ENCODE data around the gene THSD8.
A peak's percentile ranks its signal among the peaks of the same experiment; 100 is the strongest.

THSD8 gene

GRCh38 chr19:12801466-12802266 lies at the start of gene THSD8, which contains the start of gene PRDX2:
Gene THSD8 (plus strand): TSS chr19:12802069. CDS start chr19:12802072, 3 bp downstream.
Gene PRDX2 (minus strand): TSS chr19:12801800. CDS start chr19:12801261, 539 bp downstream.
- in situ Hi-C loops (cut with HindIII; ENCODE audit: low pct_ligation_motif_present, low pct_unique_long_range_greater_than_20kb, low sequenced_read_pairs): no loop called here
- peak; percentile 51 for DNase-seq

GRCh38 chr19:12754465-12755196 lies 47.2 kb upstream of the THSD8 start:
- no peak for DNase-seq
- in situ Hi-C loops (cut with HindIII; ENCODE audit: low pct_ligation_motif_present, low pct_unique_long_range_greater_than_20kb, low sequenced_read_pairs): no loop called here

GRCh38 chr19:12756150-12756883 lies 45.6 kb upstream of the THSD8 start:
- in situ Hi-C loops (cut with HindIII; ENCODE audit: low pct_ligation_motif_present, low pct_unique_long_range_greater_than_20kb, low sequenced_read_pairs): no loop called here
- DNase-seq: no peak

GRCh38 chr19:12757544-12758274 lies 44.2 kb upstream of the THSD8 start:
- in situ Hi-C loops (cut with HindIII; ENCODE audit: low pct_ligation_motif_present, low pct_unique_long_range_greater_than_20kb, low sequenced_read_pairs): no loop called here
- DNase-seq: peak; percentile 66

GRCh38 chr19:12759686-12760085 lies 42.2 kb upstream of the THSD8 start:
- in situ Hi-C loops (cut with HindIII; ENCODE audit: low pct_ligation_motif_present, low pct_unique_long_range_greater_than_20kb, low sequenced_read_pairs): no loop called here
- no peak for DNase-seq

- in situ Hi-C loops (cut with HindIII; ENCODE audit: low pct_ligation_motif_present, low pct_unique_long_range_greater_than_20kb, low sequenced_read_pairs): no loop called here
These were observed 38.8 kb upstream of the THSD8 start for GRCh38 chr19:12763100-12763499.

GRCh38 chr19:12764698-12765097 lies 37.2 kb upstream of the THSD8 start:
- in situ Hi-C loops (cut with HindIII; ENCODE audit: low pct_ligation_motif_present, low pct_unique_long_range_greater_than_20kb, low sequenced_read_pairs): no loop called here
- no peak for DNase-seq

More at GRCh38 chr19:12763100-12763499, 38.8 kb upstream of the THSD8 start:
- no peak for DNase-seq

- no peak for DNase-seq
- in situ Hi-C loops (cut with HindIII; ENCODE audit: low pct_ligation_motif_present, low pct_unique_long_range_greater_than_20kb, low sequenced_read_pairs): no loop called here
These were observed 35.8 kb upstream of the THSD8 start for GRCh38 chr19:12766051-12766521.

- DNase-seq: no peak
- in situ Hi-C loops (cut with HindIII; ENCODE audit: low pct_ligation_motif_present, low pct_unique_long_range_greater_than_20kb, low sequenced_read_pairs): no loop called here
These were observed 34.7 kb upstream of the THSD8 start for GRCh38 chr19:12767150-12767549.

- in situ Hi-C loops (cut with HindIII; ENCODE audit: low pct_ligation_motif_present, low pct_unique_long_range_greater_than_20kb, low sequenced_read_pairs): no loop called here
- no peak for DNase-seq
These were observed 34.2 kb upstream of the THSD8 start for GRCh38 chr19:12767666-12768065.

- in situ Hi-C loops (cut with HindIII; ENCODE audit: low pct_ligation_motif_present, low pct_unique_long_range_greater_than_20kb, low sequenced_read_pairs): no loop called here
- no peak for DNase-seq
These were observed 32.2 kb upstream of the THSD8 start for GRCh38 chr19:12769689-12770088.

GRCh38 chr19:12770922-12771321 lies 30.9 kb upstream of the THSD8 start:
- in situ Hi-C loops (cut with HindIII; ENCODE audit: low pct_ligation_motif_present, low pct_unique_long_range_greater_than_20kb, low sequenced_read_pairs): no loop called here
- DNase-seq: no peak

GRCh38 chr19:12772323-12772722 lies 29.5 kb upstream of the THSD8 start:
- in situ Hi-C loops (cut with HindIII; ENCODE audit: low pct_ligation_motif_present, low pct_unique_long_range_greater_than_20kb, low sequenced_read_pairs): no loop called here
- DNase-seq: no peak

- peak; percentile 54 for DNase-seq
- in situ Hi-C loops (cut with HindIII; ENCODE audit: low pct_ligation_motif_present, low pct_unique_long_range_greater_than_20kb, low sequenced_read_pairs): no loop called here
These were observed 28.3 kb upstream of the THSD8 start for GRCh38 chr19:12773571-12773970.

GRCh38 chr19:12774588-12775555 lies 27.0 kb upstream of the THSD8 start, which contains the start of gene HOOK2:
Gene HOOK2 (minus strand): TSS chr19:12775552. CDS start chr19:12775449, 103 bp downstream.
- in situ Hi-C loops (cut with HindIII; ENCODE audit: low pct_ligation_motif_present, low pct_unique_long_range_greater_than_20kb, low sequenced_read_pairs): no loop called here
- no peak for DNase-seq

- peak; percentile 71 for DNase-seq
- in situ Hi-C loops (cut with HindIII; ENCODE audit: low pct_ligation_motif_present, low pct_unique_long_range_greater_than_20kb, low sequenced_read_pairs): no loop called here
These were observed 24.5 kb upstream of the THSD8 start for GRCh38 chr19:12777217-12778016.
